PC-9 (cell line): ENCODE data around the gene AOPEP. TPM values are rescaled to one million over a fixed set of nuclear protein-coding genes. Genes with fewer than 3 reads are reported as not detected.

Experiments used
- BruUV-seq: library from RNA; stranded (reverse); fragments of 400-500 nt; replicated peaks from 2 replicates; lab custom pipeline; 2021; lab: Mats Ljungman, UMichigan
- CTCF ChIA-PET: fragments of 300-600 bp; sonication (Branson Sonifier 250); formaldehyde crosslinking; loops from one replicate; lab custom pipeline; 2022; ENCODE audit warnings: antibody characterized with exemption; lab: Charles Lee
- POLR2A ChIA-PET: fragments of 300-600 bp; sonication (Branson Sonifier 250); formaldehyde crosslinking; loops from one replicate; lab custom pipeline; 2022; ENCODE audit warnings: antibody characterized with exemption; ENCODE audit not compliant: unreplicated experiment; lab: Charles Lee
- DNase-seq, 2 experiments: peaks; one replicate each; pipeline versions ENCODE4 v3.0.0 to v3.0.0-alpha.2; 2015 to 2022; ENCODE audit warnings: mixed read lengths in 1 of 2
- H2AFZ ChIP-seq: fragments of 200-600 bp; sonication (generic); 2 replicates; pipeline ENCODE4 v1.8.1; 2017; ENCODE audit warnings: antibody characterized with exemption
- H3F3A ChIP-seq: fragments of 200-600 bp; sonication (generic); 2 replicates; pipeline ENCODE4 v1.8.1; 2017; ENCODE audit warnings: antibody characterized with exemption, mild to moderate bottlenecking, low read depth; ENCODE audit not compliant: insufficient read depth
- H3K27ac ChIP-seq: fragments of 200-600 bp; sonication (generic); 2 replicates; pipeline ENCODE4 v1.6.1; 2016; ENCODE audit warnings: mixed run types
- H3K27me3 ChIP-seq: fragments of 200-600 bp; sonication (generic); 2 replicates; pipeline ENCODE4 v1.6.1; 2016; ENCODE audit warnings: low read depth, mixed run types; ENCODE audit not compliant: insufficient read depth
- H3K36me3 ChIP-seq: fragments of 200-600 bp; sonication (generic); 2 replicates; pipeline ENCODE4 v1.6.1; 2016; ENCODE audit warnings: low read depth, mixed run types
- H3K4me1 ChIP-seq: fragments of 200-600 bp; sonication (generic); replicated peaks from 2 replicates; pipeline ENCODE4 v1.6.1; 2016; ENCODE audit warnings: mixed run types; ENCODE audit not compliant: insufficient read depth
- H3K4me2 ChIP-seq: fragments of 200-600 bp; sonication (generic); 2 replicates; pipeline ENCODE4 v1.6.1; 2017; ENCODE audit warnings: mixed run types
- H3K4me3 ChIP-seq: fragments of 200-600 bp; sonication (generic); 2 replicates; pipeline ENCODE4 v1.6.1; 2016; ENCODE audit warnings: mixed run types
- H3K79me2 ChIP-seq: fragments of 200-600 bp; sonication (generic); 2 replicates; pipeline ENCODE4 v1.6.1; 2017; ENCODE audit warnings: low read depth, mixed run types
- H3K9me2 ChIP-seq: fragments of 200-600 bp; sonication (generic); 2 replicates; pipeline ENCODE4 v1.8.1; 2017; ENCODE audit warnings: mild to moderate bottlenecking; ENCODE audit not compliant: insufficient read depth
- H3K9me3 ChIP-seq: fragments of 200-600 bp; sonication (generic); 2 replicates; pipeline ENCODE4 v1.8.1; 2016; ENCODE audit warnings: low read depth; ENCODE audit not compliant: insufficient read depth
- H4K20me1 ChIP-seq: fragments of 200-600 bp; sonication (generic); 2 replicates; pipeline ENCODE4 v1.8.1; 2017; ENCODE audit not compliant: insufficient read depth
- EZH2 ChIP-seq: fragments of 200-600 bp; sonication (generic); IDR thresholded peaks from 2 replicates; pipeline ENCODE4 v1.8.0; 2017; ENCODE audit warnings: antibody characterized with exemption, low read depth
- intact Hi-C: fragments of 100-400 bp; cut with micrococcal nuclease; formaldehyde crosslinking; loops from one replicate; pipeline ENCODE4 v1.10.0; 2022; ENCODE audit not compliant: unreplicated experiment
- total RNA-seq: library from RNA; stranded (reverse); gene quantifications from 2 replicates; pipeline ENCODE4 v1.2.3, GENCODE V29; 2021
- TF ChIP-seq, protein P1 (sequence below): fragments of 200-600 bp; sonication (generic); conservative IDR thresholded peaks from 2 replicates; pipeline ENCODE4 v1.6.1; 2017; ENCODE audit warnings: mixed run types, antibody characterized with exemption, mild to moderate bottlenecking, moderate library complexity

AOPEP gene
- total RNA-seq, 1 experiment from 2014 or later, result 90.0 TPM

- peaks cover 10% of the 10 kb centered on the region for H3K36me3 ChIP-seq
- H3K79me2 ChIP-seq, result no peaks in the 10 kb centered on the region
- H3K4me2 ChIP-seq, result no peak overlapping the region
- H3K27me3 ChIP-seq, result no peaks in the 10 kb centered on the region
- ChIA-PET CTCF (no interaction called here), POLR2A (no interaction called here)
- H3K9me2 ChIP-seq, result no peaks in the 10 kb centered on the region
- no peak for DNase-seq
- no peak overlapping the region for H3K27ac ChIP-seq
- H3K4me1 ChIP-seq, result no peaks in the 10 kb centered on the region
- H3K4me3 ChIP-seq, result no peak overlapping the region
- TF ChIP-seq, protein P1, sequence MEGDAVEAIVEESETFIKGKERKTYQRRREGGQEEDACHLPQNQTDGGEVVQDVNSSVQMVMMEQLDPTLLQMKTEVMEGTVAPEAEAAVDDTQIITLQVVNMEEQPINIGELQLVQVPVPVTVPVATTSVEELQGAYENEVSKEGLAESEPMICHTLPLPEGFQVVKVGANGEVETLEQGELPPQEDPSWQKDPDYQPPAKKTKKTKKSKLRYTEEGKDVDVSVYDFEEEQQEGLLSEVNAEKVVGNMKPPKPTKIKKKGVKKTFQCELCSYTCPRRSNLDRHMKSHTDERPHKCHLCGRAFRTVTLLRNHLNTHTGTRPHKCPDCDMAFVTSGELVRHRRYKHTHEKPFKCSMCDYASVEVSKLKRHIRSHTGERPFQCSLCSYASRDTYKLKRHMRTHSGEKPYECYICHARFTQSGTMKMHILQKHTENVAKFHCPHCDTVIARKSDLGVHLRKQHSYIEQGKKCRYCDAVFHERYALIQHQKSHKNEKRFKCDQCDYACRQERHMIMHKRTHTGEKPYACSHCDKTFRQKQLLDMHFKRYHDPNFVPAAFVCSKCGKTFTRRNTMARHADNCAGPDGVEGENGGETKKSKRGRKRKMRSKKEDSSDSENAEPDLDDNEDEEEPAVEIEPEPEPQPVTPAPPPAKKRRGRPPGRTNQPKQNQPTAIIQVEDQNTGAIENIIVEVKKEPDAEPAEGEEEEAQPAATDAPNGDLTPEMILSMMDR, result no peak
- TF ChIP-seq EZH2, result no peak
- no peaks in the 10 kb centered on the region for H3F3A ChIP-seq
- H2AFZ ChIP-seq, result no peak overlapping the region
- peaks cover 11% of the 10 kb centered on the region for H3K9me3 ChIP-seq
- H4K20me1 ChIP-seq, result no peaks in the 10 kb centered on the region
- no TSS peak for BruUV-seq
- intact Hi-C loops, result no loop called here
These were observed 110.9 kb downstream of the AOPEP start for GRCh38 chr9:94837404-94837803.

DNA sequence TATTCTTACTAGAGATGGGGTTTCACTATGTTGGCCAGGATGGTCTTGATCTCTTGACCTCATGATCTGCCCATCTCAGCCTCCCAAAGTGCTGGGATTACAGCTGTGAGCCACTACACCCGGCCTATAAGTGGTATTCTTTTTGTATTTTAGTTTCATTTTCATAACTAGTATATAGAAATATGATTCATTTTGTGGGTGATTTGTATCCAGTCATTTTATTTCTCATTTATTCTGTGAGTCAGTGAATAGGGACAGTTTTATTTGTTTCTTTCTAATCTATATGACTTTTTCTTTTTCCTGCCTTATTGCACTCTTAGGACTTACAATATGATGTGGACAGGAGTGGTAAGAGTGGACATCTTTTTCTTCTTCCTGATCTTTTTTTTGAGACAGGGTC, 112.9 kb downstream of the AOPEP start:
- intact Hi-C loops, result no loop called here
- Histone ChIP-seq H3K9me3 (peaks cover 11% of the 10 kb centered on the region), H3K4me2 (no peak overlapping the region), H3K4me3 (no peak overlapping the region), H3K27me3 (no peaks in the 10 kb centered on the region), H4K20me1 (no peaks in the 10 kb centered on the region), H3F3A (no peaks in the 10 kb centered on the region), H3K9me2 (no peaks in the 10 kb centered on the region), H3K4me1 (no peaks in the 10 kb centered on the region), H3K27ac (no peak overlapping the region), H2AFZ (no peak overlapping the region), H3K36me3 (peaks cover 5% of the 10 kb centered on the region), H3K79me2 (no peaks in the 10 kb centered on the region)
- no TSS peak for BruUV-seq
- CTCF ChIA-PET, result no interaction called here
- TF ChIP-seq, protein P1, result no peak
- no peak for TF ChIP-seq EZH2
- POLR2A ChIA-PET, result no interaction called here
- DNase-seq, result no peak

- no peaks in the 10 kb centered on the region for H3K79me2 ChIP-seq
- no peaks in the 10 kb centered on the region for H4K20me1 ChIP-seq
- TF ChIP-seq EZH2, result no peak
- TF ChIP-seq, protein P1, result no peak
- no peak overlapping the region for H3K4me2 ChIP-seq
- no peak for DNase-seq
- H3K4me1 ChIP-seq, result no peaks in the 10 kb centered on the region
- H3K9me2 ChIP-seq, result no peaks in the 10 kb centered on the region
- no peaks in the 10 kb centered on the region for H3F3A ChIP-seq
- intact Hi-C loops, result no loop called here
- H2AFZ ChIP-seq, result no peak overlapping the region
- CTCF ChIA-PET, result interaction anchor here (0.6 kb wide), 1 partner anchor 171 kb away, joined by 4 read pairs; no protein-coding TSS in a partner anchor
- peaks cover 5% of the 10 kb centered on the region for H3K36me3 ChIP-seq
- H3K9me3 ChIP-seq, result peaks cover 11% of the 10 kb centered on the region
- no peak overlapping the region for H3K27ac ChIP-seq
- no peaks in the 10 kb centered on the region for H3K27me3 ChIP-seq
- H3K4me3 ChIP-seq, result no peak overlapping the region
- POLR2A ChIA-PET, result interaction anchor here (0.7 kb wide), 1 partner anchor 252 kb away, joined by 16 read pairs; no protein-coding TSS in a partner anchor
- BruUV-seq, result no TSS peak
These were observed 114.2 kb downstream of the AOPEP start for GRCh38 chr9:94840738-94841137.
